LNCAP (cell line): ENCODE data around the gene PTPRT.

Experiments used
- CTCF ChIP-seq: fragments of 450-650 bp; IDR thresholded peaks from 2 replicates; pipeline ENCODE4 v1.5.1; 2017; ENCODE audit warnings: mild to moderate bottlenecking

PTPRT gene

GRCh38 chr20:43193443-43193842 is 3.7 kb upstream of the PTPRT start:
- no peak for TF ChIP-seq CTCF

DNA sequence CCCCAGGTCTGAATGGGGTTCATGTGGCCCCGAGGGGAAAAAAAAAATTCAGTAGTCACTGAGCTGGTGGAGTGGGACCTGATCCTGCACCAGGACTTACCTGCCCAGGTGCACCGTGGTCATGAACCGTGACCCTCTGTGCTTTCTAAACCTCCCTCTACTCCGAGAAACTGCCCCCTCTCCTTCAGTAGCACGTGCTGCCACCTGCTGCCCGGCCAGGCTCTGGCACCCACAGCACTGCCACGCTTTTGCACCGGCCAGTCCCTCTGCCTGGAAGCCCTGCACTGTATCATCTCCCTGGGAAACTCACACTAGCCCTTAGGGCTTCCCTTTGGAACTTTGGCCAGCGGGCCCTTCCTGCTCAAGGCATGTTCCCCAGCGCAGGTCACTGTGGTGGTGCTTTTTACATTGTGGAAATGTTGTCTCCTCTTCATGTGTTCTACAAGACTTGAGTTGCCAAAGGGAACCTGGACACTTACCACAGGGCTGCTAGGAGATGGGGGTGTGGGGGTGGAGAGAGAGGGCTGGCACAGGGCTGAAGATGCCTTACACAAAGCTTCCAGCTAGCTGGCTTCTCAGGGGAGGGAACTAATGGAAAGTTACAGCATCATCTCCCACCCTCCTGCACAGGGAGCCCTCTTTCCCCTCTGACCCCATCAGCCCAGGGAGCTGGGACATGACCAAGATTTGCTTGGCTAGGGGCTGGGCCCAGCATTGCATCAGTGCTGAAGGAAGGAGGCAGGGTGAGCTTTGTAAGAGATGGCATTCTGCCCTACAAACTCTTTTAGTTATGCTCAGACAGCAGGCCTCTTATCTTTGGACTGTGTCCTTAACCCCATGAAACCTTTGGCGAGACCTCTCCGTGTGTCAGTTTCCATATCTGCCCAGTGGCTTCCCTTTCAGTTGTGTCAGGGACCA is 2.5 kb upstream of the PTPRT start:
- peak; percentile 73 for TF ChIP-seq CTCF

DNA sequence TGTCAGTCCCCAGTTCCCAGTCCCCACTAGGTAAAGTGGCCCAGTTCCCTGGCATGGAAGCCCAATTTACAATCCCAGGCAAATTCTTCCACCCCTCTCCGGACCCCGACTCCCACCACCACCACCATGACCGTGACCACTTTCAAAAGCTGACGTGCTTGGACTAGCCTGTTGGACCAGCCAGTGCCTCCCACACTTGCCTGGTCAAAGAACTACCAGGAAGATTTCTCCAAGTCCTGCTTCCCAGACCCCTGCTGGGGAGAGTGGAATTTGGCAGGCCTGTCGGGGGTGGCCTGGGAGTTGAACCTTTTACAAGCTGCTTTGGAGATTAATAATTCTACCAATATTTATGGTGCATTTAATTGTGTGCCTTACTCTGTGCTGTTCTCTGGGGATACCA is 1.4 kb upstream of the PTPRT start:
- TF ChIP-seq CTCF, result no peak

DNA sequence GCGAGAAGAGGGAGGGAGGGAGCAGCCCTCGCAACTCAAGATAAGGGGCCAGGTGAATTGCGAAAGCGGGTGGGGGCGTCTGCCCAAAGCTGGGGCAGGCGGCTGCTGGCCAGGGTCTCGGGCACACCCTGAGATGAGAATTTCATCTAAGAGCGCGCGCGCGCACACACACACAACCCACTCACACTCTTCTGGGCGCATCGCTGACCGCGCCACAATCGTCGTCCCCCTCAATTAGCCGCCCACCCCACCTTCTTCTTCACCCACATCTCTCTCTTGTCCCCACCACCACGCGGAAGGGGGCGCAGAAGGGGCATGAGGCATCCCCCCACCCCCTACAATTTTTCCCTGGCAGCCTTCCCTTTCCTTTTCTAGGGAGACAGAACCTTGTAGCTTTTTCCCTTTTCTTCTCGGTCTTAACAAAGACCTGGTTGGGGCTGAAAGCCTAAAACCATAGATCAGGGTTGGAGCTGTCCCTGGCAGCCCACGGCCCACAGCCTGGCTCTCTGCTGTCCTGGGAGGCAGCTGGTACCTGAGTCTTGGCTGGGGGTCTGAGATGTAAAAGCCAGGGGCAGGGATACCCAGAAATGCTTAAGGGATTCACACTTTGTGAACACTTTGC is 737 bp upstream of the PTPRT start:
- no peak for TF ChIP-seq CTCF

- TF ChIP-seq CTCF, result no peak
These were observed 699 bp downstream of the PTPRT start for GRCh38 chr20:43188861-43189553.

DNA sequence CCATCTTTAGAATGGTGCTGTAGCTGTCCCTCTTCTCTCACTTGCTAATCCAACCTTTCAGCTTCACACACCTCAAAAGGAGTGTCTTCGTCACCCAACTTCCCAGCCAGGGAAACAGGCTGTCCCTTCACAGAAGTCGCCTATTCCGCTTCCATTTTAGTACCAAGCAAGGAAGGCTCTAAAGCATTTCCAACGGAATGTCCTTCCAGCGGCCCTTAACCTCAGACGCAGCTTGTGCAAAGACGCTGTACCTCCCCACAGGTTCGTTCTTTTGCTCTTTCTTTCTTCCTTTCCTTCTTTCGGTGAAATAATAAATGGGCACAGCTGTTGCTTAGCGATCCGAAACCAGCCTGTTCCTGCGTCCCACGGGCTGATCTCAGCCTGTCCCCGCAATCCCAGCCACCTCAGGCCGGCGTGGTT is 1.5 kb downstream of the PTPRT start:
- TF ChIP-seq CTCF, result no peak

DNA sequence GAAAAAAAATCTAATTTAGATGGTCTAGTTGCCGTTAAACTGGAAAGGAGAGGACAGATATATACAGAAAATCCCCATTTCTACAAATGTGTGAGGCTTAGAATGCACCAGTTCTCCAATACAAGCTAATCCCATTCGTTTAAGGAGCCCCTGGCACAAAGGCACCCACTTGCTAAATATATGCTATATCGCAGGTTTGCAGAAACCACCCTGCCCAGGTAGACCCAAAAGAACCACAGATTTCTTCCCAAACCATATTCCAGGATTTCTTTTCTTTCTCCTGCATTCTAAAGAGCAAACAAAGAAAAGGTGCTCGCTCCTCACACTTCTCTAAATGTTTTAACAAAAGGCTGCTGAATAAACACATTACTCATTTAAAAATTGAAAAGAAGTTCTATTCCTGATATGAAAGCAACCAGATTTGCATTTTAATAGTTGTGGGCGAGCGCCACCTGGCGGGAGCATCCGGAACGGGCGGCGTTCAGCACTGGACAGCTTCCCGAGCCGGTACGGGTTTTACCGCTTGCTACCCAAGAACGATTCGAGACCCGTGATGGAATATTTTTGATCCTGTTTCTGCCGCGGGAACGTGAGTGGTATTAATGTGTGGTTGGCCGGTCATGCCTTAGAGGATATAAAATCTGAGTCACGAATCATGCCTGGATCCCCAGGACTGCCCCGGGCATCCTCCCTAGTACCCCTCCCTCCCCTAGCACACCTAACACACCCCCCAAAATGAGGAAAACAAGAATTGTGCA is 2.1 kb downstream of the PTPRT start:
- peak; percentile 94 for TF ChIP-seq CTCF
